Activated CD8-positive, alpha-beta memory T cell treated with anti-CD3 and anti-CD28 coated beads, Interleukin-2, amount 50 U/mL, for 48 hours (primary cell): ENCODE data around the gene RAB9A.
"Not testable (repeated sequence)": the region's sequence is repeated elsewhere in the genome, so short reads cannot be mapped to it uniquely, and the experiment has no call there.

Source experiments
- DNase-seq: peaks from one replicate; pipeline ENCODE4 v3.0.0-alpha.2; 2020

RAB9A gene

GRCh38 chrX:13670197-13670596 lies 18.7 kb upstream of the RAB9A start:
- DNase-seq, result no peak

GRCh38 chrX:13673016-13673415 lies 15.9 kb upstream of the RAB9A start:
- no peak for DNase-seq

- DNase-seq, result no peak
These were observed 12.0 kb upstream of the RAB9A start for GRCh38 chrX:13676885-13677284.

- DNase-seq, result not testable (repeated sequence)
These were observed 9.2 kb upstream of the RAB9A start for GRCh38 chrX:13679700-13680099.

- no peak for DNase-seq
These were observed 7.3 kb upstream of the RAB9A start for GRCh38 chrX:13681595-13681994.

GRCh38 chrX:13684361-13684760 lies 4.6 kb upstream of the RAB9A start:
- no peak for DNase-seq

- no peak for DNase-seq
These were observed 3.7 kb upstream of the RAB9A start for GRCh38 chrX:13685126-13685763.

GRCh38 chrX:13687203-13687602 lies 1.7 kb upstream of the RAB9A start:
- no peak for DNase-seq

GRCh38 chrX:13688384-13688957 lies 457 bp upstream of the RAB9A start:
- DNase-seq, result no peak

- DNase-seq, result no peak
These were observed 848 bp downstream of the RAB9A start for GRCh38 chrX:13689741-13690211.

- no peak for DNase-seq
These were observed 1.9 kb downstream of the RAB9A start for GRCh38 chrX:13690836-13691235.

GRCh38 chrX:13691841-13692371 lies 3.0 kb downstream of the RAB9A start:
- DNase-seq, result no peak

GRCh38 chrX:13692771-13693231 lies 3.9 kb downstream of the RAB9A start:
- no peak for DNase-seq

GRCh38 chrX:13693341-13693961 lies 4.5 kb downstream of the RAB9A start:
- DNase-seq, result no peak

- no peak for DNase-seq
These were observed 5.4 kb downstream of the RAB9A start for GRCh38 chrX:13694359-13694758.

GRCh38 chrX:13694983-13695382 lies 6.1 kb downstream of the RAB9A start:
- DNase-seq, result no peak

- DNase-seq, result no peak
These were observed 6.7 kb downstream of the RAB9A start for GRCh38 chrX:13695601-13696115.

GRCh38 chrX:13697455-13697854 lies 8.5 kb downstream of the RAB9A start:
- no peak for DNase-seq

GRCh38 chrX:13697976-13698375 lies 9.0 kb downstream of the RAB9A start:
- no peak for DNase-seq

GRCh38 chrX:13698432-13698831 lies 9.5 kb downstream of the RAB9A start:
- DNase-seq, result no peak

GRCh38 chrX:13699183-13699826 lies 10.4 kb downstream of the RAB9A start:
- DNase-seq, result no peak

- DNase-seq, result no peak
These were observed 11.5 kb downstream of the RAB9A start for GRCh38 chrX:13700380-13700779.

- DNase-seq, result no peak
These were observed 13.3 kb downstream of the RAB9A start for GRCh38 chrX:13702111-13702789.
